Mesenchymal stem cell (in vitro differentiated cells and primary cell): ENCODE results near the gene RAB23. TPM values are rescaled to one million over a fixed set of nuclear protein-coding genes. Genes with fewer than 3 reads are reported as not detected.
A peak's percentile ranks its signal among the peaks of the same experiment; 100 is the strongest.

Source experiments
- DNase-seq: peaks from one replicate; pipeline ENCODE4 v3.0.0-alpha.2; 2013
- H2AFZ ChIP-seq: one replicate; pipeline ENCODE4 v1.6.1; 2013; ENCODE audit warnings: low read depth, mild to moderate bottlenecking, control low read depth, inconsistent platforms, low read length, moderate library complexity
- H2AK5ac ChIP-seq: 2 replicates; pipeline ENCODE4 v1.6.1; 2013; ENCODE audit warnings: low read length, moderate library complexity, mild to moderate bottlenecking, inconsistent platforms; ENCODE audit not compliant: severe bottlenecking
- H2BK120ac ChIP-seq: one replicate; pipeline ENCODE4 v1.6.1; 2013; ENCODE audit warnings: low read depth, mild to moderate bottlenecking, inconsistent platforms, low read length, moderate library complexity
- H2BK12ac ChIP-seq, 2 experiments: one replicate each; pipeline ENCODE4 v1.6.1; 2013; ENCODE audit warnings: inconsistent platforms in 2 of 2, low read length in 2 of 2, mild to moderate bottlenecking in 2 of 2, moderate library complexity in 2 of 2, control low read depth in 1 of 2
- H2BK15ac ChIP-seq: one replicate; pipeline ENCODE4 v1.6.1; 2013; ENCODE audit warnings: mild to moderate bottlenecking, low read depth, inconsistent platforms; ENCODE audit not compliant: poor library complexity, severe bottlenecking
- H2BK5ac ChIP-seq: 2 replicates; pipeline ENCODE4 v1.6.1; 2013; ENCODE audit warnings: low read depth, mild to moderate bottlenecking, low read length, control low read depth, inconsistent platforms; ENCODE audit not compliant: poor library complexity, severe bottlenecking
- H3K14ac ChIP-seq, 2 experiments: one replicate each; pipeline ENCODE4 v1.6.1; 2013; ENCODE audit warnings: inconsistent platforms in 2 of 2, low read length in 2 of 2, control low read depth in 1 of 2, mild to moderate bottlenecking in 1 of 2, moderate library complexity in 1 of 2
- H3K18ac ChIP-seq, 2 experiments: one replicate each; pipeline ENCODE4 v1.6.1; 2013; ENCODE audit warnings: inconsistent platforms in 2 of 2, low read length in 2 of 2, control low read depth in 1 of 2, low read depth in 1 of 2, mild to moderate bottlenecking in 1 of 2
- H3K23ac ChIP-seq, 2 experiments: one replicate each; pipeline ENCODE4 v1.6.1; 2013; ENCODE audit warnings: inconsistent platforms in 2 of 2, low read length in 2 of 2, mild to moderate bottlenecking in 2 of 2, moderate library complexity in 2 of 2, control low read depth in 1 of 2
- H3K27ac ChIP-seq: 2 replicates; pipeline ENCODE4 v1.5.1; 2013; ENCODE audit warnings: mild to moderate bottlenecking, moderate library complexity, low read length, control low read depth, inconsistent platforms; ENCODE audit not compliant: poor library complexity, severe bottlenecking
- H3K27me3 ChIP-seq, 2 experiments: 2 replicates each; pipeline versions ENCODE4 v1.6.1 to v1.7.0; 2013; ENCODE audit warnings: low read length in 2 of 2, mild to moderate bottlenecking in 2 of 2, moderate library complexity in 2 of 2, control low read depth in 1 of 2, inconsistent platforms in 1 of 2; ENCODE audit not compliant: control insufficient read depth in 1 of 2, insufficient read depth in 1 of 2
- H3K36me3 ChIP-seq, 2 experiments: 2 replicates each; pipeline versions ENCODE4 v1.6.1 to v1.7.0; 2013; ENCODE audit warnings: low read length in 2 of 2, control low read depth in 1 of 2, inconsistent platforms in 1 of 2, low read depth in 1 of 2, mild to moderate bottlenecking in 1 of 2; ENCODE audit not compliant: insufficient read depth in 2 of 2, control insufficient read depth in 1 of 2
- H3K4ac ChIP-seq, 2 experiments: one replicate each; pipeline ENCODE4 v1.6.1; 2013; ENCODE audit warnings: inconsistent platforms in 2 of 2, low read length in 2 of 2, mild to moderate bottlenecking in 2 of 2, moderate library complexity in 2 of 2, control low read depth in 1 of 2, low read depth in 1 of 2
- H3K4me1 ChIP-seq: 2 replicates; pipeline ENCODE4 v1.6.1; 2013; ENCODE audit warnings: low read depth, low read length, control low read depth; ENCODE audit not compliant: control insufficient read depth, insufficient read depth
- H3K4me2 ChIP-seq: 2 replicates; pipeline ENCODE4 v1.6.1; 2013; ENCODE audit warnings: low read length, mild to moderate bottlenecking, inconsistent platforms; ENCODE audit not compliant: poor library complexity, severe bottlenecking
- H3K4me3 ChIP-seq, 2 experiments: 2 replicates each; pipeline versions ENCODE4 v1.5.1 to v1.7.0; 2013; ENCODE audit warnings: low read length in 2 of 2, mild to moderate bottlenecking in 2 of 2, control low read depth in 1 of 2, low read depth in 1 of 2; ENCODE audit not compliant: insufficient read depth in 1 of 2
- H3K79me1 ChIP-seq: replicated peaks from 2 replicates; pipeline ENCODE4 v1.6.1; 2013; ENCODE audit warnings: mild to moderate bottlenecking, control low read depth, low read length, inconsistent platforms; ENCODE audit not compliant: poor library complexity, severe bottlenecking
- H3K9ac ChIP-seq: 2 replicates; pipeline ENCODE4 v1.7.0; 2013; ENCODE audit warnings: mild to moderate bottlenecking, low read length, moderate library complexity
- H3K9me3 ChIP-seq: 2 replicates; pipeline ENCODE4 v1.7.0; 2013; ENCODE audit warnings: mild to moderate bottlenecking, low read length; ENCODE audit not compliant: control insufficient read depth
- H4K8ac ChIP-seq: one replicate; pipeline ENCODE4 v1.6.1; 2013; ENCODE audit warnings: inconsistent platforms, mild to moderate bottlenecking, low read length, moderate library complexity
- H4K91ac ChIP-seq: one replicate; pipeline ENCODE4 v1.6.1; 2013; ENCODE audit warnings: mild to moderate bottlenecking, low read length, inconsistent platforms
- WGBS: methylation state at CpG from one replicate; pipeline ENCODE4 v1.1.7; 2013; ENCODE audit warnings: mixed read lengths; 5-methylcytosine and 5-hydroxymethylcytosine counted together
- polyA plus RNA-seq, 2 experiments: library from polyadenylated mRNA; stranded (reverse); fragments of 200-250 nt; gene quantifications; one replicate each; pipeline ENCODE4 v1.2.3, GENCODE V29; 2013

Gene RAB23
- 21.7 TPM for polyA plus RNA-seq (2013, experiment 1 of 2)
- polyA plus RNA-seq (2013, experiment 2 of 2) = 22.7 TPM

DNA sequence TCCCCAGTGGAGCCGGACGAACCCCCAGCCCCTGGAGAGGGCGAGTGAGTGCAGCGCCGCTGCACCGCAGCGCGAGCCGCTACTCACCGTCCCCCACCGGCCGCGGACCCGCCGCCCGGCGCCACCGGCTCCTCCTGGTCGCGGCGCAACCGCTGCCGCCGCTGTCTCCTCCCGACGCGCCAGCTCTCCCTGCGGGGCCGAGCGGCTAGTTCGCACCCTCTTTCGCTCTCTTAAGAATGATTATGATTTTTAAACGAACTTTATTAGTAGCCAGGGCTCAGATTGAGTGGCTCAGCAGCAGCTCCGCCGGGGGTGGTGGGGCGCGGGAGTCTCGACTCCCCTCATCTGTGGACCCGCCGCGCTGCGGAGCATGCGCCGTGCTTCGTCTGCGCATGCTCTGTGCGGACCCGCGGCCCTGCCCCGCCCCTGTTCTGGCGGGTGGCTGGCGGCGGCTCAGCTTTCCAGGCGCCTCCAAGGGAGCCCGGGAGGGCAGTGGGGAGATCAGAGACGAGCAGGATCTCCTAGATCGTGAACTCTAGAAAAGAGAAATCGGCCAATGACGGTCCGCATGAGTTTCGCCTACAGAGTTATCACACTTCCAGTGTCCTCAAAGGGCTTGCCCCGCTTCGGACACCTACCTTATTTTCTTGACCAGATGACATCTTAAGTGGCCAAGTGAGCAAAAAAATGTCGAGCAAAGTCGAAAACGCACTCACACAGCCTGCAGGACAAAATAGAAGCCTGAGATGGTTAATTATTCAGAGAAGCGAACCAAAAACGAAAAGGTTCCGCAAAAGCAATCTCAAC lies at the start of gene RAB23:
Gene RAB23, minus strand, starts transcription at position 372 of the 807 bp plus-strand sequence. CDS start 11,927 bp downstream, outside the sequence.
- DNase-seq = peak; percentile 87
- H2BK120ac ChIP-seq = peak within 1 kb of the TSS; percentile 77

DNA sequence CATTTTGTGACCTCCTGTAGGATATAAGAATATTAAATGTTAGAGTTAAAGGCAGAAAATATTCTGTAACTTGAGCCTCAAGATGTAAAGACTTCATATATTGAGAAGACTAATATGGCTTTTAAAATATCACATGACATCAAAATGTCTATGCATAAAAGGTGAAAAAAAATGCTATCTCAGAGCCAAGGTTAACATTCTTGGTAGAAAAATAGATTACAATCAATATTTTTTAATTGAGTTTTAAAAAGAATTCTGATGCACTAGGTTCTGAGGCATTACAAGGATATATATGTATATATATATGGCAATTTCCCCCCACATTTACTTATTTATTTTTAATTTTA lies 46.2 kb upstream of the RAB23 start:
- no peak overlapping the region for H2AK5ac ChIP-seq
- H3K27ac ChIP-seq = no peak overlapping the region
- no peak overlapping the region for H2BK5ac ChIP-seq

More for the DNA sequence above, at the start of gene RAB23:
- peak within 1 kb of the TSS; percentile 98 for H3K9ac ChIP-seq
- WGBS = under 1% methylated on average over 65 of the region's 69 CpGs
- H3K79me1 ChIP-seq = peaks cover 3% of the 10 kb centered on the region
- no peak within 1 kb of the TSS for H2AK5ac ChIP-seq
- peak within 1 kb of the TSS; percentile 89 to 96 for H3K18ac ChIP-seq
- H3K4me2 ChIP-seq = peak within 1 kb of the TSS; percentile 75
- peak within 1 kb of the TSS in 1 of 2 experiments; percentile 83 for H3K23ac ChIP-seq
- H3K4ac ChIP-seq = peak within 1 kb of the TSS in 1 of 2 experiments; percentile 85
- H3K14ac ChIP-seq = peak within 1 kb of the TSS in 1 of 2 experiments; percentile 6
- peaks cover 0 to 4% of the 10 kb centered on the region in 2 experiments for H3K36me3 ChIP-seq
- H3K27me3 ChIP-seq = no peaks in the 10 kb centered on the region
- peaks cover 3% of the 10 kb centered on the region for H3K4me1 ChIP-seq
- H3K4me3 ChIP-seq = peak within 1 kb of the TSS; percentile 94 to 95
- H2BK15ac ChIP-seq = peak within 1 kb of the TSS; percentile 26
- H4K91ac ChIP-seq = peak within 1 kb of the TSS; percentile 76
- peak within 1 kb of the TSS; percentile 97 for H3K27ac ChIP-seq
- H2BK5ac ChIP-seq = no peak within 1 kb of the TSS
- H3K9me3 ChIP-seq = no peaks in the 10 kb centered on the region
- H2AFZ ChIP-seq = peak within 1 kb of the TSS; percentile 48
- peak within 1 kb of the TSS; percentile 86 for H4K8ac ChIP-seq
- H2BK12ac ChIP-seq = peak within 1 kb of the TSS in 1 of 2 experiments; percentile 21

DNA sequence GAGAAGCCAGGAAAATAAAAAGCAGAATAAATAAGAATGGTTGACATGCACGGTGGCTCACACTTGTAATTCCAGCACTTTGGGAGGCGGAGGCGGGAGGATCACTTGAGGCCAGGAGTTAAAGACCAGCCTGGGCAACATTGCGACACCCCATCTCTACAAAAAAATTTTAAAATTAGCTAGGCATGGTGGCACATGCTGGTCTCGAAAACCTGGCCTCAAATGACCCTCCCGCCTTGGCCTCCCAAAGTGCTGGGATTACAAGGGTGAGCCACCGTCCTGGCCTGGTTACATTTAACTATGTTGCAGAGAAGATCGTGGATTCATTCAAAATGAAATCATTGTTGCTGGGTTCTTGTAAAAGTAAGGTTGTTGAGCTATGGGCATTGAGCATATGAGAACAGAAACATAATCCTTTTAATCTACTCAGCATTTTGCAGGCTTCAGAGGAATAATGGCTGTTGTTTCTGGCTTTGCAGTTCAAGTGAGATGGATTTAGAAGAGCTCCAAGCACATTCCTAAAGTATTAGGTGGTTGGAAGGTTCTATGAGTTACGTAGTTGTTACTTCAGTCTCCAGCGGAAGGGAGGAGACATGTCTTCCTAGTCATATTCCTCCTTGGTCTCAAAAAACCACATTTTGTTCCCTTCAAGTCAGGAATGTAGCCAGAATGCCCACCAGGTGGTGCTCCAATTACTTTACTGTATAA lies 45.6 kb upstream of the RAB23 start:
- H2BK5ac ChIP-seq = peak overlapping the region; percentile 85
- 83% methylated on average over 9 of the region's 10 CpGs for WGBS
- H3K4me2 ChIP-seq = no peak overlapping the region
- H3K27ac ChIP-seq = peak overlapping the region; percentile 87
- H3K23ac ChIP-seq = no peak overlapping the region
- no peak overlapping the region for H4K8ac ChIP-seq
- no peak overlapping the region for H2BK120ac ChIP-seq
- peak overlapping the region; percentile 57 for H2AK5ac ChIP-seq
- peak overlapping the region; percentile 66 for H3K9ac ChIP-seq
- H3K9me3 ChIP-seq = no peaks in the 10 kb centered on the region
- H3K79me1 ChIP-seq = no peaks in the 10 kb centered on the region
- no peak overlapping the region for H2AFZ ChIP-seq
- H3K14ac ChIP-seq = no peak overlapping the region
- no peak overlapping the region for H2BK15ac ChIP-seq
- H2BK12ac ChIP-seq = peak overlapping the region in 1 of 2 experiments; percentile 78
- DNase-seq = peak; percentile 96
- no peaks in the 10 kb centered on the region for H3K27me3 ChIP-seq
- no peak overlapping the region for H3K4ac ChIP-seq
- peaks cover 3% of the 10 kb centered on the region for H3K4me1 ChIP-seq
- no peaks in the 10 kb centered on the region for H3K36me3 ChIP-seq
- peak overlapping the region in 1 of 2 experiments; percentile 21 for H3K18ac ChIP-seq
- H4K91ac ChIP-seq = no peak overlapping the region
- H3K4me3 ChIP-seq = no peak overlapping the region

More for the DNA sequence above, 46.2 kb upstream of the RAB23 start:
- H3K4me3 ChIP-seq = no peak overlapping the region
- H3K9me3 ChIP-seq = no peaks in the 10 kb centered on the region
- H3K18ac ChIP-seq = no peak overlapping the region
- DNase-seq = no peak
- H4K91ac ChIP-seq = no peak overlapping the region
- H2BK15ac ChIP-seq = no peak overlapping the region
- H2AFZ ChIP-seq = no peak overlapping the region
- no peaks in the 10 kb centered on the region for H3K79me1 ChIP-seq
- no peaks in the 10 kb centered on the region for H3K27me3 ChIP-seq
- H3K9ac ChIP-seq = peak overlapping the region; percentile 63
- no peak overlapping the region for H3K14ac ChIP-seq
- H4K8ac ChIP-seq = no peak overlapping the region
- H3K4me1 ChIP-seq = peaks cover 3% of the 10 kb centered on the region
- no peak overlapping the region for H3K23ac ChIP-seq
- H3K4ac ChIP-seq = no peak overlapping the region
- H2BK12ac ChIP-seq = no peak overlapping the region
- no peak overlapping the region for H3K4me2 ChIP-seq
- no peaks in the 10 kb centered on the region for H3K36me3 ChIP-seq
- no peak overlapping the region for H2BK120ac ChIP-seq

DNA sequence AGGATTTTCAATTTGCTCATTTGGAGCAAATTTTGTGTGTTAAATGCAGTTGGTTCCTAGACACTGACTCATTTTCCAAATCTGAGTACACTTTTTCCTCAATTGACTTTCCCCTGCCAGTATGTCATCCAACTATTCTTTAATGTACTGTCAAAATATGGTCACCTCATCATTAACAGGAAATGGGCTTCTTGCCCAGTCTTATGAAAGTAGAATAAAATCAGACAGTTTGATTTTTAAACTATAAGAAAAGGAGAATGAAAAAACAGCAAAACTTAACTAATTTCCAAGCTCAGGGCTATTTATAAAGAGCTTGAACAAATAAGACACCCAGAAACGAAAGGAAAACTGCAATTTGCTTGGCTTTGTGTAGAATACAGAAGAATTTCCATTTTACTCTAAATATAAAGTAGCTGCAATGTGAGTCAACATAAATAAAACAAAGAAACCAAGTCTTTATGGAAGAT lies 43.7 kb upstream of the RAB23 start:
- H3K18ac ChIP-seq = no peak overlapping the region
- no peak overlapping the region for H2BK120ac ChIP-seq

More for the DNA sequence above, 43.7 kb upstream of the RAB23 start:
- H2BK5ac ChIP-seq = no peak overlapping the region
- no peak overlapping the region for H3K14ac ChIP-seq
- H4K8ac ChIP-seq = no peak overlapping the region
- H2AK5ac ChIP-seq = no peak overlapping the region
- no peak overlapping the region for H2BK12ac ChIP-seq
- peaks cover 3% of the 10 kb centered on the region for H3K4me1 ChIP-seq
- WGBS = no CpG with 5 or more reads among the region's 1 CpG
- H3K79me1 ChIP-seq = no peaks in the 10 kb centered on the region
- peak overlapping the region; percentile 88 for H3K9ac ChIP-seq
- H3K23ac ChIP-seq = no peak overlapping the region
- H2BK15ac ChIP-seq = no peak overlapping the region
- no peak overlapping the region for H4K91ac ChIP-seq
- no peaks in the 10 kb centered on the region for H3K9me3 ChIP-seq
- H3K4me2 ChIP-seq = no peak overlapping the region
- H3K36me3 ChIP-seq = no peaks in the 10 kb centered on the region
- H3K4me3 ChIP-seq = peak overlapping the region in 1 of 2 experiments; percentile 51
- no peak overlapping the region for H3K4ac ChIP-seq
- peak; percentile 59 for DNase-seq
- no peaks in the 10 kb centered on the region for H3K27me3 ChIP-seq
- no peak overlapping the region for H2AFZ ChIP-seq
- H3K27ac ChIP-seq = peak overlapping the region; percentile 34
